ENCODE data around the gene RANBP17. TPM values are rescaled to one million over a fixed set of nuclear protein-coding genes. Genes with fewer than 3 reads are reported as not detected.

Gene RANBP17
- total and polyA plus RNA-seq, 4 experiments from 2014 or later: not detected

DNA sequence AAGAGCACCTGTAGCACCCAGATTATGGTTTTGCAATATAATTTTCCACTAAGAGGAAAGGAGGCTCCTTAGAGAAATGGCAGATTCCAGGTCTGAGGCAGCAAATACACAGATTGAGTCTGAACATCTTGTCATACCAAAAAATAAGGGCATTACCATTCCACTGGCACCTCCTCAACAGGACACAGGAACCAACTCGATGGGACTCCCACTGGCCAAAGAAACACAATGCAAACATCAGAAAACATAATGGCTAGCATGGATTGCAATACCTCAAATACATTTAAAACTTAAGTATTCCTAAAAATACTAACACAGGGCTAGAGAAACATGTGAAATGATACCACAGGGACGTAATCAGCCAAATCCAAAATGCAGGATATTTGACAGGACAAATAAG lies 12.4 kb upstream of the RANBP17 start:
- H3K36me3 ChIP-seq (ENCODE audit: insufficient read depth, low read length): no peaks in the 10 kb centered on the region
- H3K4me3 Mint-ChIP-seq: no peak overlapping the region
- ChIA-PET POLR2A (ENCODE audit: partially characterized antibody) (no interaction called here), CTCF (ENCODE audit: partially characterized antibody) (no interaction called here)
- H3K27ac ChIP-seq (ENCODE audit: low read depth, low read length): no peak overlapping the region
- H3K9me3 Mint-ChIP-seq: peaks cover 0 to 4% (median 1%) of the 10 kb centered on the region in 8 donors
- H3K27me3 ChIP-seq (ENCODE audit: insufficient read depth, low read length): no peaks in the 10 kb centered on the region
- H3K9me3 ChIP-seq (ENCODE audit: control insufficient read depth in 1 of 2, low read length in 2 of 2): no peaks in the 10 kb centered on the region
- H3K4me3 ChIP-seq (ENCODE audit: low read length in 2 of 2): no peak overlapping the region
- H3K27ac Mint-ChIP-seq: no peak overlapping the region
- no peaks in the 10 kb centered on the region for H3K4me1 ChIP-seq (ENCODE audit: insufficient read depth, low read length)
- peaks cover 2 to 5% of the 10 kb centered on the region in 2 donors for H3K27me3 Mint-ChIP-seq
- DNase-seq: no peak
- intact Hi-C loops (cut with micrococcal nuclease): no loop called here
- H3K36me3 Mint-ChIP-seq: no peaks in the 10 kb centered on the region
- no peaks in the 10 kb centered on the region for H3K4me1 Mint-ChIP-seq

DNA sequence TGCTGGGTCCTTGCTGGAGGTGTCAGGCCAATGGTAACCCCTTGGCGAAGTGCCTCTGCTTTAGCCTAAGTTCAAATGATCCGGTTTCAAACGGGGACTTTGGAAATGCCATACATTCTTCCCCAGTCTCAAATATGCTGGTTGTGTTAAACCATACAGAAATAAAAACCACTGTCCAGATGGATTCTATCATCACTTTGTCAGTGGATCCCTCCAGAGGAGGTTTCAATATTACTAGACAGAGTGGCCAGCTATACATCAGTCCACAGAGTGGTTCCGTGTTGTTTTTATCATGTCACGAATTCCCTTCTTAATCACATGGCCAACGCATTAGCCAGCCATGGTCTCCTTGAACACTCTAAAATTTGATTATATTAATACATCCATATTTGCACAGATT lies 7.3 kb upstream of the RANBP17 start:
- Histone ChIP-seq H3K36me3 (ENCODE audit: insufficient read depth, low read length) (no peaks in the 10 kb centered on the region), H3K4me3 (ENCODE audit: low read length in 2 of 2) (no peak overlapping the region), H3K27me3 (ENCODE audit: insufficient read depth, low read length) (no peaks in the 10 kb centered on the region), H3K4me1 (ENCODE audit: insufficient read depth, low read length) (no peaks in the 10 kb centered on the region), H3K9me3 (ENCODE audit: control insufficient read depth in 1 of 2, low read length in 2 of 2) (peaks cover 0 to 2% of the 10 kb centered on the region in 2 donors), H3K27ac (ENCODE audit: low read depth, low read length) (no peak overlapping the region)
- H3K27me3 Mint-ChIP-seq: peaks cover 7 to 11% of the 10 kb centered on the region in 2 donors
- peaks cover 0 to 4% of the 10 kb centered on the region in 2 donors for H3K36me3 Mint-ChIP-seq
- peaks cover 5 to 14% (median 12%) of the 10 kb centered on the region in 8 donors for H3K9me3 Mint-ChIP-seq
- POLR2A ChIA-PET (ENCODE audit: partially characterized antibody): no interaction called here
- no peak overlapping the region for H3K27ac Mint-ChIP-seq
- DNase-seq: no peak
- CTCF ChIA-PET (ENCODE audit: partially characterized antibody): no interaction called here
- no peak overlapping the region for H3K4me3 Mint-ChIP-seq
- no peaks in the 10 kb centered on the region for H3K4me1 Mint-ChIP-seq
- intact Hi-C loops (cut with micrococcal nuclease): no loop called here

DNA sequence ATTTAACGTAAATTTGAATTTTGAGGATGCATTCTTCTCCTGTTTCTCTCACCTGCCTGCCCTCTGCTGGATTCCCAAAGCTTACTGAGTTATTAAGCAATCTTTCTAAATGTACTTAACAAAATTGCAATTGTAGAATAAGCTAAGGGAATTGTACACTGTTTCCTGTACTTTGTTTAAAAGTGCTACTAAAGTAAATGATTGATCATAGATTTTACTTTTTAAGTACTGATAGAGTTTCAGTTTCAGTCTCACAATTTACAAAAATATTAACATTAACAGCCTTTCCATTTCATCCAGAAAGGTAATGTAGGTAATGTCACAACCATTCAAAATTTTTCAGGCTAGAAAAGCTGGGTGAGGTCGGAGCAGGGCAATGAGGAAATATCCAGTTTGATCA lies 4.8 kb upstream of the RANBP17 start:
- Histone ChIP-seq H3K4me1 (ENCODE audit: insufficient read depth, low read length) (no peaks in the 10 kb centered on the region), H3K36me3 (ENCODE audit: insufficient read depth, low read length) (no peaks in the 10 kb centered on the region), H3K27ac (ENCODE audit: low read depth, low read length) (no peak overlapping the region), H3K9me3 (ENCODE audit: control insufficient read depth in 1 of 2, low read length in 2 of 2) (peaks cover 0 to 8% of the 10 kb centered on the region in 2 donors), H3K4me3 (ENCODE audit: low read length in 2 of 2) (no peak overlapping the region), H3K27me3 (ENCODE audit: insufficient read depth, low read length) (no peaks in the 10 kb centered on the region)
- H3K27ac Mint-ChIP-seq: no peak overlapping the region
- peaks cover 13 to 20% of the 10 kb centered on the region in 2 donors for H3K27me3 Mint-ChIP-seq
- H3K4me1 Mint-ChIP-seq: peaks cover 0 to 4% (median under 1%) of the 10 kb centered on the region in 4 donors
- ChIA-PET CTCF (ENCODE audit: partially characterized antibody) (no interaction called here), POLR2A (ENCODE audit: partially characterized antibody) (no interaction called here)
- intact Hi-C loops (cut with micrococcal nuclease): no loop called here
- peaks cover 8 to 31% (median 28%) of the 10 kb centered on the region in 8 donors for H3K9me3 Mint-ChIP-seq
- no peak overlapping the region for H3K4me3 Mint-ChIP-seq
- peaks cover 11 to 12% of the 10 kb centered on the region in 2 donors for H3K36me3 Mint-ChIP-seq
- DNase-seq: no peak

DNA sequence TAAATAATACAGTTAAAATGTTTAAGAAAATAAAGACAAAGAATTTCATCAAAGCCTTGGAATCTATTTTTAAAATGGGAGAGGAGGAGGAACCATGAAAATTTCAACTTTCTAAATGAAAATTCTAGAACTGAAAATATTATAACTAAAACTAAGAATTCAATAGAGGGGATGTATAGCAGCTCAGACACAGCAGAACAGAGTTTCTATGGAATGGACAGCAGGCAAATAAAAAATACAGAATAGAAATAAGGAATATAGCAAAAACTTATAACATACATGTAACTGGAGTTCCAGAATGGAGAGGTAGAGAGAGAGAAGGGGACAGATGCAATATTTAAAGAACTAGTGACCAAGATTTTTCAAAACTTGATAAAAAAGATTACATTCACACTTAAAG lies 1.4 kb upstream of the RANBP17 start:
- H3K36me3 ChIP-seq (ENCODE audit: insufficient read depth, low read length): no peaks in the 10 kb centered on the region
- Mint-ChIP-seq H3K27me3 (peaks cover 25 to 38% of the 10 kb centered on the region in 2 donors), H3K9me3 (peaks cover 6 to 52% (median 37%) of the 10 kb centered on the region in 8 donors), H3K27ac (no peak overlapping the region), H3K4me1 (peaks cover 0 to 6% (median 3%) of the 10 kb centered on the region in 4 donors), H3K36me3 (peaks cover 11 to 14% of the 10 kb centered on the region in 2 donors), H3K4me3 (peak overlapping the region in 2 of 8 donors; percentile 20 to 30)
- no peaks in the 10 kb centered on the region for H3K4me1 ChIP-seq (ENCODE audit: insufficient read depth, low read length)
- ChIA-PET CTCF (ENCODE audit: partially characterized antibody) (no interaction called here), POLR2A (ENCODE audit: partially characterized antibody) (no interaction called here)
- H3K9me3 ChIP-seq (ENCODE audit: control insufficient read depth in 1 of 2, low read length in 2 of 2): peaks cover 0 to 8% of the 10 kb centered on the region in 2 donors
- H3K27me3 ChIP-seq (ENCODE audit: insufficient read depth, low read length): no peaks in the 10 kb centered on the region
- H3K27ac ChIP-seq (ENCODE audit: low read depth, low read length): no peak overlapping the region
- intact Hi-C loops (cut with micrococcal nuclease): no loop called here
- no peak for DNase-seq
- H3K4me3 ChIP-seq (ENCODE audit: low read length in 2 of 2): no peak overlapping the region

DNA sequence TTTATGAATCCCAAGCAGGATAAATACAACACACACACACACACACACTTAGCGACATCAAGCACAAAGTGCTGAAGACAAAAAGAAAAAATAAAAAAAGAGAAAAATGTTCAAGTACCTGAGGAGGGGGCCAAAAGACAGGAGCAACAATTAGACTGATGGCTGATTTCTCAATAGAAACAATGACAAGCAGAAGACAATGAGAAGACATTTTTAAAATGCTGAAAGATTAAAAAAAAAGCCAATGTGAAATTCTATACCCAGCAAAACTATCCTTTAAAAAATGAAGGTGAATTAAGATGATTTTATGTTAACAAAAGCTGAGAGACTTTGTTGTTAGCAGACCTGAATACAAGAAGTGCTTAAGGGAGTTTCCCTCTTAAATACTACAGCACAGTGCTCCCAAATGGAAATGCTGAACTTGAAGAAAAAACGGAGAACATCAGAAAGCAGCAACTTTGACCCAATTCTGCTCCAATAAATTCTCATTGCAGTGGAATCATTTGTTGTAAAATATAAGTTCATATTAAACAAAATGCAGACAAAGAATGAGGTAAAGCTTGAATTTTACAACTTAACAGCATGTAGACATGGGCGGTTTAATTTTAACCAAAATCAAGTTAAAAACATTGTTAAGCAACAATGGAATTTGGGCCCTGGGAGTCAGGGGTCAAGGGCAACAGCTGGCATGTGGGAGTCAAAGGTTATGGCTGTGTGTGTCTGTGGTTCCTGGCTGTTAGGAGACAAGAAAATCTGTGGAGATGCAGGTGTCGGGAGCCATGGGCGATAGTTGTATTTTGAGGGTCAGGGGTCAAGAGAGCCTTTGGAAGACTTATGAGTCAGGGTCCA lies 776 bp upstream of the RANBP17 start:
- Mint-ChIP-seq H3K4me1 (peaks cover 0 to 6% (median 3%) of the 10 kb centered on the region in 4 donors), H3K4me3 (peak overlapping the region in 5 of 8 donors; percentile 2 to 67 (median 30)), H3K27me3 (peaks cover 25 to 37% of the 10 kb centered on the region in 2 donors), H3K27ac (no peak overlapping the region), H3K9me3 (peaks cover 6 to 54% (median 36%) of the 10 kb centered on the region in 8 donors), H3K36me3 (peaks cover 11 to 14% of the 10 kb centered on the region in 2 donors)
- H3K36me3 ChIP-seq (ENCODE audit: insufficient read depth, low read length): no peaks in the 10 kb centered on the region
- H3K4me3 ChIP-seq (ENCODE audit: low read length in 2 of 2): no peak overlapping the region
- ChIA-PET CTCF (ENCODE audit: partially characterized antibody) (no interaction called here), POLR2A (ENCODE audit: partially characterized antibody) (no interaction called here)
- no peaks in the 10 kb centered on the region for H3K4me1 ChIP-seq (ENCODE audit: insufficient read depth, low read length)
- H3K27ac ChIP-seq (ENCODE audit: low read depth, low read length): no peak overlapping the region
- H3K27me3 ChIP-seq (ENCODE audit: insufficient read depth, low read length): no peaks in the 10 kb centered on the region
- peaks cover 0 to 8% of the 10 kb centered on the region in 2 donors for H3K9me3 ChIP-seq (ENCODE audit: control insufficient read depth in 1 of 2, low read length in 2 of 2)
- intact Hi-C loops (cut with micrococcal nuclease): no loop called here
- no peak for DNase-seq

DNA sequence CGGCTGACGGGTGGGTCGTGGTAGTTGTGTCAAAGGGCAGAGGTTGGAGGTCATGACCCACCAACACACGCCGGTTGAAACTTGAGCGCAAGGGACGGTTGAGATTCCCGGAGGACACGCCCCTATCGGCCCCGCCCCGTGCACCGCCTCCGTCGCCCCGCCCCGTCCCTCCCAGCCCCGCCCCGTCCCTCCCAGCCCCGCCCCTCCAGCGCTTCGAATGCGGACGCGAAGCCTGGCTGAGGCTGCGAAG lies 226 bp upstream of the RANBP17 start:
- Mint-ChIP-seq H3K27ac (no peak overlapping the region), H3K9me3 (peaks cover 6 to 55% (median 35%) of the 10 kb centered on the region in 8 donors), H3K36me3 (peaks cover 11 to 14% of the 10 kb centered on the region in 2 donors), H3K4me1 (peaks cover 0 to 6% (median 3%) of the 10 kb centered on the region in 4 donors), H3K4me3 (peak overlapping the region in 1 of 8 donors; percentile 67), H3K27me3 (peaks cover 25 to 36% of the 10 kb centered on the region in 2 donors)
- no peaks in the 10 kb centered on the region for H3K4me1 ChIP-seq (ENCODE audit: insufficient read depth, low read length)
- H3K36me3 ChIP-seq (ENCODE audit: insufficient read depth, low read length): no peaks in the 10 kb centered on the region
- H3K27ac ChIP-seq (ENCODE audit: low read depth, low read length): no peak overlapping the region
- POLR2A ChIA-PET (ENCODE audit: partially characterized antibody): no interaction called here
- CTCF ChIA-PET (ENCODE audit: partially characterized antibody): no interaction called here
- intact Hi-C loops (cut with micrococcal nuclease): no loop called here
- no peak for DNase-seq
- peaks cover 0 to 8% of the 10 kb centered on the region in 2 donors for H3K9me3 ChIP-seq (ENCODE audit: control insufficient read depth in 1 of 2, low read length in 2 of 2)
- H3K27me3 ChIP-seq (ENCODE audit: insufficient read depth, low read length): no peaks in the 10 kb centered on the region
- no peak overlapping the region for H3K4me3 ChIP-seq (ENCODE audit: low read length in 2 of 2)

DNA sequence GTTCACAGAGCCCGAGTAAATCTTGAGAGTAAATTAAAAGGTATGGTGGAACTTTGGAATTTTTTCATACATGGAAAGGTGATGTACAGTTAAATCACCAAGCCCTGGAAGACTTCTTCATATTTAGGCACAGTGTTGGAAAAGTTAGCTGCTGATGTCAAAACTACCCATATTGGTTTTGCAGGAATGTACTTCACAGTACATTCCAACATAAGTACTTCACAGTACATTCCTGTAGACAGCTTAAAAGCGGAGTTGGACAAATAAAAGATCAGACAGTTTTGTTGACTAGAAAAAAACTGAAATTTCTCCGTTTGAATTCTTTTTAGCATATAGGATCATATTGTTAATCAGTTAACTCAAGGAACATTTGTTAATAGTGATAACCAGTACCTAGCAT lies 1.8 kb downstream of the RANBP17 start:
- intact Hi-C loops (cut with micrococcal nuclease): no loop called here
- POLR2A ChIA-PET (ENCODE audit: partially characterized antibody): interaction anchor here (0.6 kb wide), 1 partner anchor 1922 kb away, joined by 3 read pairs; no protein-coding TSS in a partner anchor

More for the DNA sequence above, 1.8 kb downstream of the RANBP17 start:
- peaks cover 0 to 6% (median 3%) of the 10 kb centered on the region in 4 donors for H3K4me1 Mint-ChIP-seq
- CTCF ChIA-PET (ENCODE audit: partially characterized antibody): no interaction called here
- peaks cover 6 to 51% (median 33%) of the 10 kb centered on the region in 8 donors for H3K9me3 Mint-ChIP-seq
- Histone ChIP-seq H3K4me3 (ENCODE audit: low read length in 2 of 2) (no peak overlapping the region), H3K4me1 (ENCODE audit: insufficient read depth, low read length) (no peaks in the 10 kb centered on the region), H3K27ac (ENCODE audit: low read depth, low read length) (no peak overlapping the region), H3K27me3 (ENCODE audit: insufficient read depth, low read length) (no peaks in the 10 kb centered on the region), H3K9me3 (ENCODE audit: control insufficient read depth in 1 of 2, low read length in 2 of 2) (peaks cover 0 to 8% of the 10 kb centered on the region in 2 donors), H3K36me3 (ENCODE audit: insufficient read depth, low read length) (no peaks in the 10 kb centered on the region)
- H3K36me3 Mint-ChIP-seq: peaks cover 11 to 14% of the 10 kb centered on the region in 2 donors
- H3K27me3 Mint-ChIP-seq: peaks cover 25 to 33% of the 10 kb centered on the region in 2 donors
- DNase-seq: no peak
- no peak overlapping the region for H3K4me3 Mint-ChIP-seq
- no peak overlapping the region for H3K27ac Mint-ChIP-seq
